ENCODE measurements around the gene COTL1. TPM values are rescaled to one million over a fixed set of nuclear protein-coding genes. Genes with fewer than 3 reads are reported as not detected.

The COTL1 gene
- total RNA-seq, 4 donors from 2014 or later, result 19.1 to 66.9 (median 29.4) TPM

GRCh38 chr16:84589975-84590719 is 27.7 kb downstream of the COTL1 start:
- Histone ChIP-seq H3K9me3 (no peaks in the 10 kb centered on the region), H3K36me3 (no peaks in the 10 kb centered on the region), H3K27ac (no peak overlapping the region), H3K27me3 (no peaks in the 10 kb centered on the region), H3K4me1 (no peaks in the 10 kb centered on the region), H3K4me3 (no peak overlapping the region)
- no peak for DNase-seq
- TF ChIP-seq CTCF (IDR thresholded peaks at IDR 0.05) (no peak), POLR2A (IDR thresholded peaks at IDR 0.05) (no peak)
- intact Hi-C loops (cut with DNase I; ENCODE audit: low total_unique reads), result no loop called here

DNA sequence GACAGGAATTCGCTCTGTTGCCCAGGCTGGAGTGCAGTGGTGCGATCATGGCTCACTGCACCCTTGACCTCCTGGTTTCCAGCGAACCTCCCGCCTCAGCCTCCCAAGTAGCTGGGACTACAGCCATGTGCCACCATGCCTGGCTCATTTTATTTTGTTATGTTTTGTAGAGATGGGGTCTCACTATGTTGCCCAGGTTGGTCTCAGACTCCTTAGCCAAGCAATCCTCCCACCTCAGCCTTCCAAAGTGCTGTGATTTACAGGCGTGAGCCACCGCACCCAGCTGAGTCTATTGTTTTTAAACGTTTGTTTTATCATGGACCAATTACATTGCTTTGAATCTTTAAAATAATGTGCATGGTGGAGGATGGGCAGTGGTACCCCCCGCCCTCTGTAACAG is 28.9 kb downstream of the COTL1 start:
- no peak for DNase-seq
- intact Hi-C loops (cut with DNase I; ENCODE audit: low total_unique reads), result no loop called here
- H3K9me3 ChIP-seq, result no peaks in the 10 kb centered on the region
- H3K4me1 ChIP-seq, result no peaks in the 10 kb centered on the region
- no peaks in the 10 kb centered on the region for H3K27me3 ChIP-seq
- no peak for TF ChIP-seq CTCF (IDR thresholded peaks at IDR 0.05)
- TF ChIP-seq POLR2A (IDR thresholded peaks at IDR 0.05), result no peak
- no peak overlapping the region for H3K4me3 ChIP-seq
- H3K36me3 ChIP-seq, result no peaks in the 10 kb centered on the region
- H3K27ac ChIP-seq, result no peak overlapping the region

- H3K4me1 ChIP-seq, result no peaks in the 10 kb centered on the region
- TF ChIP-seq POLR2A (IDR thresholded peaks at IDR 0.05) (no peak), CTCF (IDR thresholded peaks at IDR 0.05) (no peak)
- no peak overlapping the region for H3K27ac ChIP-seq
- no peaks in the 10 kb centered on the region for H3K36me3 ChIP-seq
- H3K9me3 ChIP-seq, result no peaks in the 10 kb centered on the region
- H3K4me3 ChIP-seq, result no peak overlapping the region
- DNase-seq, result no peak
- intact Hi-C loops (cut with DNase I; ENCODE audit: low total_unique reads), result no loop called here
- H3K27me3 ChIP-seq, result no peaks in the 10 kb centered on the region
These were observed 32.0 kb downstream of the COTL1 start for GRCh38 chr16:84585886-84586285.

DNA sequence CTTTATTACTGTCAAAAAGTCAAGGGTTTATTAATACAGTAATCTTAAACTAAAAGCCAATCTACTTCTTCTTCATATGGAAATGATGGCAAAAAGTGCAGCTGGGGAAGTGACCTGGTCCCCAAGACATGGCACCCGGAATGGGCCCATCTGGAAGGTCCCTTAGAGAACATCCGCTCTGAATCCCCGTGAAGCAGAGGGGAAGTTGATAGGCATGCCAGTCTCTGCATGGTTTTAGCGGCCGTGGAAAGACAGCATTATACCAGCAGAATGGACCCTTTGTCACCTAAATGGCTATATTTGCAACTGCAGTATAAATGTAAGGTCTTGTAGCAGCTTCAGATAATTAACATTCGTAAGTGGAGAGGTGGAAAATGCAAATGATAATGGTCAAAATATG is 32.4 kb downstream of the COTL1 start:
- Histone ChIP-seq H3K36me3 (no peaks in the 10 kb centered on the region), H3K9me3 (no peaks in the 10 kb centered on the region), H3K4me1 (no peaks in the 10 kb centered on the region), H3K27ac (no peak overlapping the region), H3K27me3 (no peaks in the 10 kb centered on the region), H3K4me3 (no peak overlapping the region)
- no peak for DNase-seq
- intact Hi-C loops (cut with DNase I; ENCODE audit: low total_unique reads), result no loop called here
- TF ChIP-seq CTCF (IDR thresholded peaks at IDR 0.05), result no peak
- no peak for TF ChIP-seq POLR2A (IDR thresholded peaks at IDR 0.05)

- DNase-seq, result no peak
- Histone ChIP-seq H3K36me3 (no peaks in the 10 kb centered on the region), H3K27me3 (no peaks in the 10 kb centered on the region), H3K4me1 (no peaks in the 10 kb centered on the region), H3K27ac (no peak overlapping the region), H3K4me3 (no peak overlapping the region), H3K9me3 (no peaks in the 10 kb centered on the region)
- intact Hi-C loops (cut with DNase I; ENCODE audit: low total_unique reads), result no loop called here
- TF ChIP-seq CTCF (IDR thresholded peaks at IDR 0.05) (no peak), POLR2A (IDR thresholded peaks at IDR 0.05) (no peak)
These were observed 33.2 kb downstream of the COTL1 start for GRCh38 chr16:84584678-84585077.
